ENCODE measurements around the gene NUCKS1.

- TF ChIP-seq ZNF274 (IDR thresholded peaks at IDR 0.05; ENCODE audit: low read depth, low read length) (no peak), YY1 (IDR thresholded peaks at IDR 0.05; ENCODE audit: insufficient read depth, insufficient read length) (no peak)
Observed at GRCh38 chr1:205797168-205797567, 47.2 kb upstream of the NUCKS1 start.
